HG03565 (cell line): ENCODE data around the gene FBN3.
"Not testable (repeated sequence)": the region's sequence is repeated elsewhere in the genome, so short reads cannot be mapped to it uniquely, and the experiment has no call there.

Source experiments
- ATAC-seq: cut with Tn5 transposase; IDR thresholded peaks from one replicate; pipeline ENCODE4 v1.9.1; 2021; ENCODE audit warnings: mild to moderate bottlenecking, moderate library complexity; ENCODE audit not compliant: unreplicated experiment

The FBN3 gene

DNA sequence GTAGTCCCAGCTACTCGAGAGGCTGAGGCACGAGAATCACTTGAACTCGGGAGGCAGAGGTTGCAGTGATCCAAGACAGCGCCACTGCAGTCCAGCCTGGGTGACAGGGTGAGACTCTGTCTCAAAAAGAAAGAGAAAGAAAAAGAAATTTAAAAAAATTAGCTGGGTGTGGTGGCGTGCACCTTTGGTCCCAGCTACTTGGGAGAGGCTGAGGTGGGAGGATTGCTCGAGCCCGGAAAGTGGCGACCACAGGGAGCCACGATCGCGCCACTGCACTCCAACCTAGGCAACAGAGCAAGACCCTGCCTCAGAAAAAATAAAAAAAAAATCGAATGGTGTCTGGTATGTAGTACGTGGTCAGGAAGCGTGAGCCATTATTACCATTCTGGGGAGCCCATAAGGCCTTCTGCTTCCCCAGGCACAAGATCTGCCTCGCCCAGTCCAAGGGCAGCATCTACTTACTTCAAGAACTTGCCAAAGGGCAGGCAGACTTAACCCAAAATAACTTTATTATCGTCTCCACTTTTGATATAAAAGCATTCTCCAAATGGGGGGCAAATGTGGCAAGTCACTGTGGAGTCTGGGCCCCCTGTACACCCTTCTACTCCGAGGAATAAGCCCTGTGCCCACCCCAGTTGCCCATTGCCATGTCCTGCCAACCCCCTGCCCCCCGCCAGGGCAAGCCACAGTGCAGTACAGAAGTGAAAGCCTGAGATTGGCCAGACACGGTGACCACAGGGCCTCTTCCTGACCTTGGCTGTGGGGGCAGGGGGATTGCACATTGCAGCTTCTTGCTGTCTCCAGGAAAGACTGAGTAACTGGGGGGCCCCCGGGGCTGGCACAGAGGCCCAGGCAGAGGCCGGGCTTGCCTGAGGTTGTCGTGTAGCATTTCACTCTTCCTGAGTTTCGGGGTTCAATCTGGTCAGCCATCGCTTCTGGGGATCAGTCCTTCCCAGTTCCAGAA, 84.2 kb downstream of the FBN3 start:
- no peak for ATAC-seq

- ATAC-seq: no peak
Measured at GRCh38 chr19:8057545-8058270, 91.7 kb downstream of the FBN3 start.

GRCh38 chr19:8056533-8056932, 92.9 kb downstream of the FBN3 start:
- ATAC-seq: no peak

GRCh38 chr19:8054169-8054568, 95.2 kb downstream of the FBN3 start:
- ATAC-seq: no peak

DNA sequence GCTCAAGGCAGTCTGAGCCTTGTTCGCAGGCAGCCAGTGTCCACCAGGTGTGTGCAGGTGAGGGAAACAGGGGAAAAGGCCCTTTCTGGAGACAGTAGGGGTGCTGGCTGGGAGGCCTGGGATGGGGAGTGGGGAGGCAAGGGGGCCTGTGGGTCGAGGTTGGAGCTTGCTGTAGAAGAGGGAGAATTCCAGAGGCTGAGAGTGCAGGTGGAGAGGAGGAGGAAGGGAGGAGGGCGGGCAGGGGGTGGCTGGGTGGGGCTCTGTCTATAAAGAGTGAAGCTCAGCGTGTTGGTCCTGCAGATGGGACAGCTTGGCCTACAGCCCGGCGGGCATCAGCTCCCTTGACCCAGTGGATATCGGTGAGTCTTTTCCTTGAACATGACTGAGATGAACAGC, 96.9 kb downstream of the FBN3 start, which contains the start of gene CCL25:
TSS of gene CCL25 (plus strand) at position 297 of the 396 bp plus-strand sequence. CDS start 290 bp downstream, outside the sequence.
- ATAC-seq: no peak

DNA sequence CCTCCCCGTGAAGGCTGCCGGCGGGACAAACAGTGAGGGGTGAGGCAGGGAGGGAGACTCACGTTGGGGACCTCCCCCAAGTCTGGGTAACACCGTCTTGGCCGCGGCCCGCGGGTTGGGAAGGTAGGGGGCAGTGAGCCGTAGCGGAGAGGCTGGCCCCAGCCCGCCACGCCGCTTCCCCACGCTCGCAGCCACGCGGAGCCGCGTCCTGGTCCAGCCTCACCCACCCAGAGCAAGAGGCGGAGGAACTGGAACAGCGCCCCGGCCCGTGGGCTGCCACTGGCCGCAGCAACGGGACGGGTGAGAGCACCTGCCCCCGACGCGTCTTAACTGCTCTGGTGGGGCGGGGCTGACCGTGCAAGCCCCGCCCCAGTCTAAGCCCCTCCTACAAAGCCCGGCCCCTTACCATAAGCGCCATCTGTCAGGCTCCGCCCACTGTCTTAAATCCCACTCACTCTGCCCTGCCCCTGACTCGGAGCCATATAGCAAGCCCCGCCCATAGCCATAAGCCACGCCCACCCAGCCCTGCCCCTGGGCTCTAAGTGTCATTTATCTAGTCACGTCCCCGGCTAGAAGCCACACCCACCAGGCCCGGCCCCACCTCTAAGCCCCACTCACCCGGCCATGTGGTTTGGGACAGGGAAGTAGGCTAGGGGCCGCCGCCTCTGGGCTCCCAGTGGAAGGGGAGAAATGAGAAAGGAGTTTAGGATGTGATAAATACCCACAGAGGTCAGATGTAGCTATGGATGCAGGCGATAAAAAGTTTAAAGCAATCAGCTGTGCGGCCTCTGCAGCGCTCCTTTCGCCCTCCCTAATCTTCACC, 98.9 kb downstream of the FBN3 start:
- no peak for ATAC-seq

- ATAC-seq: no peak
Measured at GRCh38 chr19:8046569-8047165, 102.7 kb downstream of the FBN3 start.

DNA sequence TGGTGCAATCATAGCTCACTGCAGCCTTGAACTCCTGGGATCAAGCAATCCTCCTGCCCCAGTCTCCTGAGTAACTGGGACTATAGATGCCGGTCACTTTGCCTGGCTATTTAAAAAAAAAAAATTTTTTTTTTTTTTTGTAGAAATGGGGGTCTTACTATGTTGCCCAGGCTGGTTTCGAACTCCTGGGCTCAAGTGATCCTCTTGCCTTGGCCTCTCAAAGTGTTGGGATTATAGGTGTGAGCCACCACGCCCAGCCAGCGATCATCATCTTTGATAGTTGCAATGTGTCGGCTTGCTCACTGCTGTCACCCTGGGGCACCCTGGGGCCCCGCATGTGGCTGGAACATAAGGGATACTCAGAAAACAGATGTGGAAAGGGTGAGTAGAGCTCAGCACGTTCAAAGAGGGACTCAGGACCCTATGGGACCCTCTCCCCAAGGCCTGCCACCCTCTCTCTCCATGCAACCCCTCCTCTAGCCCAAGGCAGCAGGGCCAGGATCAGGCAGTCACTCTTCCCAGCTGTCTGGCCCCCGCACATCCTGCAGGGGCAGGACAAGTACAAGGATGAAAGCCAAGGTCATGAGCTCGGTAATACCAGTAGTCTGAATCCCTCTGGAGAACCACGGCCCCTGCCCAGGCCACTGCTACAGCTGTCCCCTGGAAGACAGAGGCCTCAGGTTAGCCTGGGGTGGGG, 103.4 kb downstream of the FBN3 start:
- ATAC-seq: no peak

DNA sequence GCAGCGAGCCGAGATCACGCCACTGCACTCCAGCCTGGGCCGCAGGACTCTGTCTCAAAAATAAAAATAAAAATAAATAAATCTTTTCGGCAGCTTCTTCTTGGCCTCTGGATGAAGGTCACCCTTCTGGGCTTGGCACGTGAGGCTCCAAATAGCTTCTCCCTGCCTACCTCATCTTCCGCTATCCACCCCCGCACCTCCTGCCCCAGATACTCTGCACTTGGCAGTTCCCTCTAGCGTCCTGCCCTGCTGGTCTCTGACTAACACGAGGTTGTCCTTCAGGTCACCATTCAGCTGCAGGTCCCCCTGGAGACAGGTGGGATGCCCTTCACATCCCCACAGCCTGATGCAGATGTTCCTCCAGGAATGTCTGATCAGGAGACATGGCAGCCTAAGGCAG, 105.4 kb downstream of the FBN3 start:
- ATAC-seq: no peak

DNA sequence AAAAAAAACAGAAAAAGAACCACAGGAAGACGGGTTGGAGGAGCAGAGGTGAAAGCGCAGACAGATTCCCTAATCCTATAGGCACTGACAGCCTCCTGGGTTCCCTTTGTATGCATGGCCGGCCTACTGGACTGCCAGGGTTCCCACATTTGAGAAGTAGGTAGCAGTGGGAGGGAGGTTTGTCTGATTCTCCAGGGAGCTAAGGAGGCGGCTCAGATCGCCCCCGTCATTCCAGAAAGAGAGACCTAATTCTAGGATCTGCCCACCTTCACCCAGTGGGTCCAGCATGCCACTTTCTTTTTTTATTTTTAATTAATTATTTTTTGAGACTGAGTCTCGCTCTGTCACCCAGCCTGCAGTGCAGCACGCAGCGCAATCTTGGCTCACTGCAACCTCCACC, 106.5 kb downstream of the FBN3 start:
- no peak for ATAC-seq

GRCh38 chr19:8041531-8041931, 107.9 kb downstream of the FBN3 start:
- no peak for ATAC-seq

DNA sequence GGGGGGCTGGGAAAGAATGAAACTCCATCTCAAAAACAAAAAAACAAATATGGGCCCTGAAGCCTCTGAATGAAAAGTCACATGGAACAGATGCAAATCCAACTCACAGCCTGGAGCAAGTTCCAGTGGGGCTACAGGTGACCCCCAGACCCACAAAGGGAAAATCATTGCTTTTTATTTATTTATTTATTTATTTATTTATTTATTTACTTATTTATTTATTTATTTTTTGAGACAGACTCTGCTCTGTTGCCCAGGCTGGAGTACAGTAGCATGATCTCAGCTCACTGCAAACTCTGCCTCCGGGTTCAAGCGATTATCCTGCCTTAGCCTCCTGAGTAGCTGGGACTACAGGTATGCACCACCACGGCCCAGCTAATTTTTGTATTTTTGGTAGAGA, 110.2 kb downstream of the FBN3 start:
- ATAC-seq: no peak

DNA sequence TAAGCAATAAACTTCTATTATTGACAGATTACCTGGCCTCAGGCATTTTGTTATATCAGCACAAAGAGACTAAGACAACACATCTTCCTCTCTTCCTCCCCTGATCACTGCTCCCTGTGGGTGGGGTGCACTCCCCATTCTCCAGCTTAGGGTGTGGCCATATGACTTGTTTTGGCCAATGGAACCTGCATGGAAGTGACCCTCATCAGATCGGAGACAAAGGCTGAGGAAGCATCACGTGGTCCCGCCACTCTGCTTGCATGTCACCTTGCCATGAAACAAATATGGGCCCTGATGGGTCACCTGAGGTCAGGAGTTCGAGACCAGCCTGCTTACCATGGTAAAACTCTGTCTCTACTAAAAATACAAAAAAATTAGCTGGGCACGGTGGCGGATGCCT, 110.6 kb downstream of the FBN3 start:
- ATAC-seq: no peak

- no peak for ATAC-seq
Measured at GRCh38 chr19:8036434-8037099, 112.8 kb downstream of the FBN3 start.

- no peak for ATAC-seq
Measured at GRCh38 chr19:8034178-8034525, 115.2 kb downstream of the FBN3 start.

DNA sequence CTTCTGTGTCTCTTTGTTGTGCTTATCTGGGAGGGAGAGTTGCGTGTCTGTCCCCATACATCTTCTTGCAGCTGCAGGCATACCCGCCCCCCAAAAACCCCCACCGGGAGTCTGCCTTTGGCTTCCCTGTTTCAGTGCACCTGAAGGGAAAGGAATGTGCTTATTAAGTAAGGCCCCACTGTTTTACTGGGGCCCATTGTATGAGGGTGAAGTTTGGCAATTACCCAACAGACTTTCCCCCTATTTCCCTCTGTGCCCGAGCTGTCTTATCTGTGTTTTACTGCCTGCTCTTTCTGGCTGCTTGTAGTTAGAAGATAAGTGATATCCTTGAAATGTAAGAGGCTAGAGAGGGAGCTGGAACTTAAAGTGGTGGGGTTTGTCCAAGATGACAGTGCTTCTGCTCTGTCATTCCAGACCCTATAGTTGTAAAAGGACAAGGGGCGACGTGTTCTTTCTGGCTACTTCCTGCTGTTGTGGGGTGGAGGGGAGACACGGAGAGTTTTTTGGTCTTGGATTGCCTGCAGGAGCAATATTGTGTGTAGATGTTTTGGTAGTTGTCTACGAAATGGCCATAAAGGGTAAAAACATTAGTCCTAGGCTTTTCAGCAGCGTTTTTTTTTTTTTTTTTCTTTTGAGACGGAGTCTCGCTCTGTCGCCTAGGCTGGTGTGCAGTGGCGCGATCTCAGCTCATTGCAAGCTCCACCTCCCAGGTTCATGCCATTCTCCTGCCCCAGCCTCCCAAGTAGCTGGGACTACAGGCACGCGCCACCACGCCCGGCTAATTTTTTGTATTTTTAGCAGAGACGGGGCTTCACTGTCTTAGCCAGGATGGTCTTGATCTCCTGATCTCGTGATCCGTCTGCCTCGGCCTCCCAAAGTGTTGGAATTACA, 115.9 kb downstream of the FBN3 start:
- ATAC-seq: not testable (repeated sequence)

- ATAC-seq: no peak
Measured at GRCh38 chr19:8030960-8031359, 118.4 kb downstream of the FBN3 start.

DNA sequence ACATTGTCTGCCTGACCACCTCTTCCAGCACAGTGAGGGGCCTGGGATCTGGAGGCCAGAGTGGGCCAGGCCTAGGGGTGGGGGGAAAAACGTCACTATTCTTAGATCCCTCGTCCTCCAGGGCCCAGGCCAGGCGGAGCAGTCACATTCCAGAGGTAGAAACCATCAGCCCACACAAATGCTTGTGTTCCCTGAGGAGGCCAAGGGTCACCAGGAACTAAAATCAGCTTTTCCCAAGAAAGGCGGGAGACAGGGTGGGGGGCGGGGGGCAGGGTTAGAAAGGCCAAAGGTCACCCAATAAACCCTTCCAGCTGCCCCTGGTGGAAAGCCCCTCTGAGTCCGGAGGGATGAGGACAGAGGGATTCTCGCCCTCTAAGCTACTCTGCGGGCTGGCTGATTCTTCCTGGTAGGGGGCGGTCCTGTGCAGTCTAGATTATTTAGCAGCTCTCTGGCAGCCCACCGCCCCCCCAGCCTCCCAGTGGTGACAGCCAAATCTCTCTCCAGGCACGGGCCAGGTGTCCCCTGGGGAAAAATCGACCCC, 120.4 kb downstream of the FBN3 start:
- no peak for ATAC-seq
